GM18526 (cell line): ENCODE results near the gene CABP7.

Experiments used
- POLR2A ChIP-seq: IDR thresholded peaks from 3 replicates; pipeline ENCODE4 v1.6.1; 2011; ENCODE audit not compliant: insufficient read length; ENCODE audit errors: extremely low read depth

Gene CABP7

GRCh38 chr22:29710922-29711593 lies 8.7 kb upstream of the CABP7 start:
- no peak for TF ChIP-seq POLR2A

- TF ChIP-seq POLR2A, result no peak
Measured at GRCh38 chr22:29712119-29712518, 7.7 kb upstream of the CABP7 start.

GRCh38 chr22:29713156-29713727 lies 6.6 kb upstream of the CABP7 start:
- TF ChIP-seq POLR2A, result no peak

- TF ChIP-seq POLR2A, result no peak
Measured at GRCh38 chr22:29715240-29715639, 4.6 kb upstream of the CABP7 start.

GRCh38 chr22:29715705-29716104 lies 4.1 kb upstream of the CABP7 start:
- TF ChIP-seq POLR2A, result no peak

GRCh38 chr22:29716814-29717545 lies 2.8 kb upstream of the CABP7 start:
- TF ChIP-seq POLR2A, result no peak

GRCh38 chr22:29717789-29718188 lies 2.0 kb upstream of the CABP7 start:
- TF ChIP-seq POLR2A, result no peak

GRCh38 chr22:29718949-29719898 lies 579 bp upstream of the CABP7 start:
- TF ChIP-seq POLR2A, result no peak

- no peak for TF ChIP-seq POLR2A
Measured at GRCh38 chr22:29720811-29721323, 1.1 kb downstream of the CABP7 start.

- TF ChIP-seq POLR2A, result no peak
Measured at GRCh38 chr22:29722151-29722550, 2.3 kb downstream of the CABP7 start.

GRCh38 chr22:29722587-29722986 lies 2.8 kb downstream of the CABP7 start:
- no peak for TF ChIP-seq POLR2A

GRCh38 chr22:29723766-29724165 lies 4.0 kb downstream of the CABP7 start:
- no peak for TF ChIP-seq POLR2A

GRCh38 chr22:29724843-29725242 lies 5.0 kb downstream of the CABP7 start:
- TF ChIP-seq POLR2A, result no peak

GRCh38 chr22:29726106-29726505 lies 6.3 kb downstream of the CABP7 start:
- no peak for TF ChIP-seq POLR2A

GRCh38 chr22:29726512-29727130 lies 6.8 kb downstream of the CABP7 start:
- TF ChIP-seq POLR2A, result no peak
